ENCODE results near the gene ATF6B. TPM values are rescaled to one million over a fixed set of nuclear protein-coding genes. Genes with fewer than 3 reads are reported as not detected.
"Not testable (repeated sequence)": the region's sequence is repeated elsewhere in the genome, so short reads cannot be mapped to it uniquely, and the experiment has no call there.

ATF6B gene
- total and polyA plus RNA-seq, 2 experiments from 2014 or later, result 37.9 to 43.7 TPM

GRCh38 chr6:32069878-32070515 is 58.0 kb downstream of the ATF6B start:
- no peak overlapping the region for H3K4me2 ChIP-seq
- H4K20me1 ChIP-seq (ENCODE audit: insufficient read depth, poor library complexity, severe bottlenecking), result no peaks in the 10 kb centered on the region
- H2AFZ ChIP-seq, result no peak overlapping the region
- no peaks in the 10 kb centered on the region for H3K27me3 ChIP-seq
- TF ChIP-seq EZH2phosphoT487 (IDR thresholded peaks at IDR 0.05; ENCODE audit: low read depth, severe bottlenecking, unreplicated experiment), result no peak
- H3K36me3 ChIP-seq (replicated peaks; ENCODE audit: insufficient read depth, low read depth), result no peaks in the 10 kb centered on the region
- WGBS (ENCODE audit: low lambda C conversion rate, missing lambda C conversion rate), result 88% methylated on average over 24 of the region's 24 CpGs
- H3K4me3 ChIP-seq, result no peak overlapping the region
- no peak for DNase-seq (ENCODE audit: low spot score)
- H3K9me2 ChIP-seq (replicated peaks; ENCODE audit: insufficient read depth), result no peaks in the 10 kb centered on the region
- H3K27ac ChIP-seq, result no peak overlapping the region
- no peaks in the 10 kb centered on the region for H3K4me1 ChIP-seq (ENCODE audit: insufficient read depth)
- no peaks in the 10 kb centered on the region for H3K79me2 ChIP-seq
- no peaks in the 10 kb centered on the region for H3K9me3 ChIP-seq (ENCODE audit: low read depth)

- 96% methylated on average over 17 of the region's 17 CpGs for WGBS (ENCODE audit: low lambda C conversion rate, missing lambda C conversion rate)
- H2AFZ ChIP-seq, result no peak overlapping the region
- no peaks in the 10 kb centered on the region for H3K4me1 ChIP-seq (ENCODE audit: insufficient read depth)
- H3K4me2 ChIP-seq, result no peak overlapping the region
- no peaks in the 10 kb centered on the region for H3K27me3 ChIP-seq
- DNase-seq (ENCODE audit: low spot score), result no peak
- no peaks in the 10 kb centered on the region for H3K9me2 ChIP-seq (replicated peaks; ENCODE audit: insufficient read depth)
- H3K79me2 ChIP-seq, result no peaks in the 10 kb centered on the region
- no peaks in the 10 kb centered on the region for H3K9me3 ChIP-seq (ENCODE audit: low read depth)
- TF ChIP-seq EZH2 (IDR thresholded peaks at IDR 0.05; ENCODE audit: borderline replicate concordance), result no peak
- no peak for TF ChIP-seq CTCF (IDR thresholded peaks at IDR 0.05; ENCODE audit: poor library complexity)
- no peak for TF ChIP-seq EZH2phosphoT487 (IDR thresholded peaks at IDR 0.05; ENCODE audit: low read depth, severe bottlenecking, unreplicated experiment)
- H3K27ac ChIP-seq, result no peak overlapping the region
- no peak overlapping the region for H3K4me3 ChIP-seq
- no peaks in the 10 kb centered on the region for H3K36me3 ChIP-seq (replicated peaks; ENCODE audit: insufficient read depth, low read depth)
- no peaks in the 10 kb centered on the region for H4K20me1 ChIP-seq (ENCODE audit: insufficient read depth, poor library complexity, severe bottlenecking)
Observed at GRCh38 chr6:32069460-32069859, 58.6 kb downstream of the ATF6B start.

GRCh38 chr6:32068867-32069266 is 59.2 kb downstream of the ATF6B start:
- no peak overlapping the region for H2AFZ ChIP-seq
- no peaks in the 10 kb centered on the region for H3K9me2 ChIP-seq (replicated peaks; ENCODE audit: insufficient read depth)
- H3K27me3 ChIP-seq, result no peaks in the 10 kb centered on the region
- TF ChIP-seq EZH2phosphoT487 (IDR thresholded peaks at IDR 0.05; ENCODE audit: low read depth, severe bottlenecking, unreplicated experiment), result no peak
- TF ChIP-seq CTCF (IDR thresholded peaks at IDR 0.05; ENCODE audit: poor library complexity), result no peak
- TF ChIP-seq EZH2 (IDR thresholded peaks at IDR 0.05; ENCODE audit: borderline replicate concordance), result no peak
- no peaks in the 10 kb centered on the region for H3K79me2 ChIP-seq
- no peaks in the 10 kb centered on the region for H3K36me3 ChIP-seq (replicated peaks; ENCODE audit: insufficient read depth, low read depth)
- H3K4me1 ChIP-seq (ENCODE audit: insufficient read depth), result no peaks in the 10 kb centered on the region
- H3K4me2 ChIP-seq, result no peak overlapping the region
- H4K20me1 ChIP-seq (ENCODE audit: insufficient read depth, poor library complexity, severe bottlenecking), result no peaks in the 10 kb centered on the region
- H3K27ac ChIP-seq, result no peak overlapping the region
- H3K4me3 ChIP-seq, result no peak overlapping the region
- DNase-seq (ENCODE audit: low spot score), result no peak
- 93% methylated on average over 14 of the region's 14 CpGs for WGBS (ENCODE audit: low lambda C conversion rate, missing lambda C conversion rate)
- no peaks in the 10 kb centered on the region for H3K9me3 ChIP-seq (ENCODE audit: low read depth)

GRCh38 chr6:32068315-32068714 is 59.7 kb downstream of the ATF6B start:
- not testable (repeated sequence) for H3K27me3 ChIP-seq; H3K9me2 ChIP-seq (replicated peaks; ENCODE audit: insufficient read depth); H3K9me3 ChIP-seq (ENCODE audit: low read depth); H3K4me3 ChIP-seq; H2AFZ ChIP-seq; H3K4me2 ChIP-seq; H3K4me1 ChIP-seq (ENCODE audit: insufficient read depth); H3K79me2 ChIP-seq; H4K20me1 ChIP-seq (ENCODE audit: insufficient read depth, poor library complexity, severe bottlenecking); H3K27ac ChIP-seq; DNase-seq (ENCODE audit: low spot score); H3K36me3 ChIP-seq (replicated peaks; ENCODE audit: insufficient read depth, low read depth)
- 92% methylated on average over 13 of the region's 13 CpGs for WGBS (ENCODE audit: low lambda C conversion rate, missing lambda C conversion rate)

GRCh38 chr6:32067521-32067920 is 60.5 kb downstream of the ATF6B start:
- H3K4me1 ChIP-seq (ENCODE audit: insufficient read depth); H3K9me3 ChIP-seq (ENCODE audit: low read depth); H3K79me2 ChIP-seq; DNase-seq (ENCODE audit: low spot score); H3K27me3 ChIP-seq; H3K4me3 ChIP-seq; H3K36me3 ChIP-seq (replicated peaks; ENCODE audit: insufficient read depth, low read depth); H3K4me2 ChIP-seq; H2AFZ ChIP-seq; H4K20me1 ChIP-seq (ENCODE audit: insufficient read depth, poor library complexity, severe bottlenecking); H3K9me2 ChIP-seq (replicated peaks; ENCODE audit: insufficient read depth); H3K27ac ChIP-seq: not testable (repeated sequence)
- WGBS (ENCODE audit: low lambda C conversion rate, missing lambda C conversion rate), result 96% methylated on average over 18 of the region's 19 CpGs
